Activated CD4-positive, alpha-beta T cell treated with anti-CD3 and anti-CD28 coated beads for 48 hours (primary cell): ENCODE data around the gene CREB3L2.
"Not testable (repeated sequence)": the region's sequence is repeated elsewhere in the genome, so short reads cannot be mapped to it uniquely, and the experiment has no call there.

Source experiments
- DNase-seq: peaks from one replicate; pipeline ENCODE4 v3.0.0-alpha.2; 2020

The CREB3L2 gene

GRCh38 chr7:137831555-137831954 is 170.3 kb downstream of the CREB3L2 start:
- DNase-seq, result not testable (repeated sequence)

- DNase-seq, result no peak
Observed at GRCh38 chr7:137829337-137829992, 172.4 kb downstream of the CREB3L2 start.

- DNase-seq, result no peak
Observed at GRCh38 chr7:137828456-137828855, 173.4 kb downstream of the CREB3L2 start.

GRCh38 chr7:137825489-137825888 is 176.4 kb downstream of the CREB3L2 start:
- no peak for DNase-seq
